Muscle layer of colon (tissue), 2 donors: ENCODE measurements around the gene RGMB.

Experiments
- H3K27ac ChIP-seq: one replicate; pipeline ENCODE4 v1.7.0; 2013; ENCODE audit warnings: low read depth, mild to moderate bottlenecking, low read length, moderate library complexity
- H3K27me3 ChIP-seq, 2 donors: one replicate each; pipeline ENCODE4 v1.7.0; 2013; ENCODE audit warnings: low read length in 2 of 2, mild to moderate bottlenecking in 2 of 2; ENCODE audit not compliant: insufficient read depth in 2 of 2, control insufficient read depth in 1 of 2
- H3K36me3 ChIP-seq: one replicate; pipeline ENCODE4 v1.7.0; 2013; ENCODE audit warnings: mild to moderate bottlenecking, low read length; ENCODE audit not compliant: insufficient read depth
- H3K4me1 ChIP-seq: one replicate; pipeline ENCODE4 v1.7.0; 2013; ENCODE audit warnings: mild to moderate bottlenecking, low read length; ENCODE audit not compliant: insufficient read depth
- H3K4me3 ChIP-seq, 2 donors: one replicate each; pipeline ENCODE4 v1.7.0; 2013; ENCODE audit warnings: low read length in 2 of 2, low read depth in 1 of 2, mild to moderate bottlenecking in 1 of 2, moderate library complexity in 1 of 2
- H3K9ac ChIP-seq: one replicate; pipeline ENCODE4 v1.7.0; 2013; ENCODE audit warnings: low read length
- H3K9me3 ChIP-seq: one replicate; pipeline ENCODE4 v1.7.0; 2013; ENCODE audit warnings: mild to moderate bottlenecking, low read length
- donor health status: abdominal sarcoma.
- donor health status: Adenocarcinoma of cecum.

Gene RGMB

DNA sequence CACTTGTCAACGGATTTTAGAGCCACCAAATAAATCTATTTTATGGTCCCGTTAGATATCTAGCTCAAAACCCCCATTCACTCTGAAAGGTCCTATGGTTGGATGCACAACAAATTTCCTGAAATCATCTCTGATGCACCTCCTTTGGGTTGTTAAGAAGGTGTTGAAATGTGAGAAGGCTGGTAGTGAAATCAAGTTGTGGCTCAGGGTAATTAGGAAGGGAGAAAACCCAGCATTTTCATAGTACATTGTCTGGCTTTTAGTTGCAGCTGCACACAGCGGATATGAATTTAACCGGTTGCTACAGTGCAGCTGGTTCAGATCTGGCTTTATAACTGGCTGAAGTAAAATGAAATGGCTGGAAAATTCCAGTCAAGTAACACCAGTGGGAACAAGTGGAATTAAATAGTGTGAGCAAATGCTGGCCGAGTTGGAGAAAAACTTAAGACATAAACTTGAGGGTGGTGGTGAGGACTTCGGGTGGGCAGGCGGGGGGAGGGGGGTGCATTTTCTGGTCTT is 17.6 kb downstream of the RGMB start:
- Histone ChIP-seq H3K9me3 (no peaks in the 10 kb centered on the region), H3K4me1 (peaks cover 48% of the 10 kb centered on the region), H3K27ac (no peak overlapping the region), H3K9ac (no peak overlapping the region), H3K4me3 (no peak overlapping the region), H3K27me3 (no peaks in the 10 kb centered on the region), H3K36me3 (peaks cover 11% of the 10 kb centered on the region)

DNA sequence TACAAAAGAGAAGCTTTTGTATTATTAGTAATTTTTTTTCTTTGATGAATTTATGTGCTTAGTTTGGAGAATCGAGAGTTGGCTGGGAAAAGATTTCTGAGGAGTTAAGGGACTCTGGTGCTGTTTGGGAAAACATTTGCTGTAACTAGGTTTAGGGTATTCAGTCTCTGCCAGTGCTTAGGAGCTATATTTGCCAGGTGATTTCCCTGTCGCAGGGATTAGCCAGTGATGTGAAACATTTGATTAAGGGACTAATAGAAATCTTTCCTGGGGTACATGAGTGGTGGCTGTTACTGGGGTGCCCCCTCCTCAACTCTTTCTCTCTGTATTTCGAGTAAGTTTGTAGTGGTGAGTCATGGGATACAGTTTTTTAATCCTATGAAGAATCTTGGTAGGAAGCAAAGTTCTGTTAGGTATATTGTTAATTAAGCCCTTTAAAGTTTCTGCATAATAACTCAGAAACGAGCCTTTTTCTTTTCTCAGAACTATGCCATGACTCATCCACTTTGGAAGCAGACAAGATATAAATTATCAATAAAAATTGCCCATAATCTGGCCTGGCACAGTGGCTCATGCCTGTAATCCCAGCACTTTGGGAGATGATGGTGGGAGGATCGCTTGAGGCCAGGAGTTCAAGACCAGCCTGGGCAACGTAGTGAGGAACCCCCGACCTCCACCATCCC is 18.6 kb downstream of the RGMB start:
- Histone ChIP-seq H3K4me1 (peaks cover 41% of the 10 kb centered on the region), H3K36me3 (peaks cover 11% of the 10 kb centered on the region), H3K27me3 (no peaks in the 10 kb centered on the region), H3K9ac (no peak overlapping the region), H3K9me3 (no peaks in the 10 kb centered on the region), H3K27ac (no peak overlapping the region), H3K4me3 (no peak overlapping the region)

DNA sequence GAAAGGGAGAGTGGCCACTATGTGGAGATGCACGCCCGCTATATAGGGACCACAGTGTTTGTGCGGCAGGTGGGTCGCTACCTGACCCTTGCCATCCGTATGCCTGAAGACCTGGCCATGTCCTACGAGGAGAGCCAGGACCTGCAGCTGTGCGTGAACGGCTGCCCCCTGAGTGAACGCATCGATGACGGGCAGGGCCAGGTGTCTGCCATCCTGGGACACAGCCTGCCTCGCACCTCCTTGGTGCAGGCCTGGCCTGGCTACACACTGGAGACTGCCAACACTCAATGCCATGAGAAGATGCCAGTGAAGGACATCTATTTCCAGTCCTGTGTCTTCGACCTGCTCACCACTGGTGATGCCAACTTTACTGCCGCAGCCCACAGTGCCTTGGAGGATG is 19.8 kb downstream of the RGMB start:
- Histone ChIP-seq H3K4me1 (peaks cover 30% of the 10 kb centered on the region), H3K9me3 (no peaks in the 10 kb centered on the region), H3K36me3 (peaks cover 5% of the 10 kb centered on the region), H3K27ac (no peak overlapping the region), H3K4me3 (no peak overlapping the region), H3K27me3 (no peaks in the 10 kb centered on the region), H3K9ac (no peak overlapping the region)

DNA sequence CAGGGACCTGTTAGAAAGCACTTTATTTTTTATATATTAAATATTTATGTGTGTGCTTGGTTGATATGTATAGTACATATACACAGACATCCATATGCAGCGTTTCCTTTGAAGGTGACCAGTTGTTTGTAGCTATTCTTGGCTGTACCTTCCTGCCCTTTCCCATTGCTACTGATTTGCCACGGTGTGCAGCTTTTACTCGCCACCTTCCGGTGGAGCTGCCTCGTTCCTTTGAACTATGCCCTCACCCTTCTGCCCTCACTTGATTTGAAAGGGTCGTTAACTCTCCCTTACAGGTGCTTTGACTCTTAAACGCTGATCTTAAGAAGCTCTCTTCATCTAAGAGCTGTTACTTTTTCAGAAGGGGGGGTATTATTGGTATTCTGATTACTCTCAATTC is 20.5 kb downstream of the RGMB start:
- Histone ChIP-seq H3K27me3 (no peaks in the 10 kb centered on the region), H3K27ac (no peak overlapping the region), H3K4me3 (no peak overlapping the region), H3K36me3 (peaks cover 5% of the 10 kb centered on the region), H3K9me3 (no peaks in the 10 kb centered on the region), H3K4me1 (peaks cover 22% of the 10 kb centered on the region), H3K9ac (no peak overlapping the region)

DNA sequence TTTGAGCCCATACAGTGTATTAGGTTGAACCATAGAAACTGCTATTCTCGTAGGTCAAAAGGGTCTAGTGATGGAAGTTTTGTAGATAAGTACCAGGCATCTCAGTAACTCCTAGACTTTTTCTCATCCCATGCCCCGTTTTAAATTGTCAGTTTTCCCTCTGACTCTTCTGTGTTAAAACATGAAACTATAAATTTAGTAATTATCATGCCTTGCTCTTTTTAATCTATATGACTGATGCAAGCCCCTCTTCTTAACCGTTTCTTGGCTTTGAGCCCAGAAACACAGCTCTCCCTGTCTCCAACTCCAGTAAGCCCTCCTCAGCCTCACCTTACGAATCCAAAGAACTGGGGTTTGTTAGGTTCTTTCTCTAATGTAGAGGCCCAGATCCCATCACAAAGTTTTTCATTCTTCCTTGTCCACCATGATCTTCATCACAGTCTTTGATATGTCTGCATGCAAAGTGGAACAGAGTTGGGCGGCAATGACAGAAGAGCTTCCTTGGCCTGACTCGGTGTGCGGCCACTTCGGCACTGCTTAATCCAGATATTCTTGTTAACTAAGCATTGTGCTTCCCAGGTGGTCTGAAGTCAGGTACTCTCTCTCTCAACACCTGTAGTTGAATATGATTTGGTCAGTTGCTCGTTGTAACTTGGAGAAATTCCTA is 21.1 kb downstream of the RGMB start:
- Histone ChIP-seq H3K27me3 (no peaks in the 10 kb centered on the region), H3K4me1 (peaks cover 17% of the 10 kb centered on the region), H3K36me3 (peaks cover 5% of the 10 kb centered on the region), H3K9me3 (no peaks in the 10 kb centered on the region), H3K27ac (no peak overlapping the region), H3K9ac (no peak overlapping the region), H3K4me3 (no peak overlapping the region)

DNA sequence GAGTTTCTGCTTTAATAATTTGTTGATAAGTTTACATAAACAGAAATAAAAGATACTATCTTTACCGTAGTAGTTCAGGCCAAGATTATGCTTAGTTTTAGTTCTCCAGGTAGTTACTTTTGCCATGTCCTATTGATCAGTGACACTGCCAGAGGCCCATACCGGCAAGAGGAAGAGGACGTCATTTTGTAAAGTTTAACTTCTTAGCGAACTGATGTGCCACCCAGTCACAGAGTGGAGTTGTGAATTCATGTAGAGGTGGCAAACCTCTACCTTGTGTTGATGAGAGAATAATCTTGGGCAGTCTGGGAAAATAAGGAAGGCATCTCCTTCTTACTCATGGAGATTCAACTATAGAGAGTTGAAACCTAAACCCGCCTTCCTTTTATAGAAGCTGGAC is 21.8 kb downstream of the RGMB start:
- peaks cover 15% of the 10 kb centered on the region for H3K4me1 ChIP-seq
- H3K4me3 ChIP-seq: no peak overlapping the region
- H3K9ac ChIP-seq: no peak overlapping the region
- no peaks in the 10 kb centered on the region for H3K9me3 ChIP-seq
- H3K36me3 ChIP-seq: peaks cover 5% of the 10 kb centered on the region
- no peaks in the 10 kb centered on the region for H3K27me3 ChIP-seq
- no peak overlapping the region for H3K27ac ChIP-seq

DNA sequence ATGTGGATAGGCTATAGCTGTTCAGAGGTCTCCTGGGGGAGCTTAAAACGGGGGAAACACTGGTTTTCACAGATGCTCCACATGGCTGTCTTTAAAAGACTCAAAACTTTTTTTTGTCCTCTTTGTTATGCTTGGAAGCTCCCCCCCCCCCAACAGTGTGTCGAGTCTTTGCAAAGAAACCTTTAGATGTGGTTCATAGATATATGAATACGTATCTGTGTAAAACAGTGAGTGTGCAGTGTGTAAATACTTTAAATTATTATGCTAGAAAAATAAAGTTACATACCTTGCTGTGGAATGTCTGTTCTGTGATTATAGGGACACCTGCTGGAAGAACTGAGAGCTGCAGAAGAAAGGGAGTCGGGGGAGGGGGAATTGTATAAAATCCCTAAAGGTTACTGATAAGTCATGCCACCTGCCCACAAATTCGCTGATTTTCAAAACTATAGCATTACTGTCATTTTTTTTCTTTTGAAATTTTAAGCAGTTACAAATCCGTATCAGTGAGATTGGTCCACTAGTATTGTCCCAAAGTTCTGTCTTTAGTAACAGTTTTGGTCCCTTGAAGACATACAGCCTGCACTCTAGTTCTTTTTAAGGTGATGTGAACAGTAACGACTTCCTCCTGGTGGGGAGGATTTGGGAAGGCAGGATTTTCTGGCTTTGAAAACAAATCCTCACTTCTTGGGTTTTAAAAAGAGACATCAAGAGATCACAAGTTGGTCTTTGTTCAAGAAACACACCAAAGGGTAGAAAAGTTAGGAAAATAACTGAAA is 22.9 kb downstream of the RGMB start:
- H3K27ac ChIP-seq: no peak overlapping the region

DNA sequence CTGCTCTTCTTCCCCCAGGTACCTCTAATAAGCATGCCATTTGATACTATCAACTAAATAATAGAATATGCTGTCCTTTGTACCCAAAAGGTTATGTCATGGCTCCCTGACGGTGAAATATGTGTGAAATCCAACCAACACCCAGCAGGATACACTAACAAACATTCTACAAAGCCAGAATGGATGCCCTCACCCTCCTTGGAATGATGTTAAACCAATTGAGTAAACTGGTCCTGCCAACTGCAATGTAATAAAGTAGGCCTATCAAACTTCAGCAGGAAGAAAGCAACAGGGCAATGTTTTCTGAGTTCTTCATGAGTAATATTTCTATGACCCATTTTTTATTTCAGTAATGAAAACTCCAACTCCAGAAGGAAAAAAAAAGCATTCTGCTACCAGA is 24.9 kb downstream of the RGMB start:
- H3K4me1 ChIP-seq: peaks cover 5% of the 10 kb centered on the region
- no peaks in the 10 kb centered on the region for H3K9me3 ChIP-seq
- H3K27me3 ChIP-seq: no peaks in the 10 kb centered on the region
- no peak overlapping the region for H3K9ac ChIP-seq
- H3K27ac ChIP-seq: no peak overlapping the region
- no peak overlapping the region for H3K4me3 ChIP-seq
- peaks cover 5% of the 10 kb centered on the region for H3K36me3 ChIP-seq

More for the DNA sequence above, 22.9 kb downstream of the RGMB start:
- Histone ChIP-seq H3K27me3 (no peaks in the 10 kb centered on the region), H3K9me3 (no peaks in the 10 kb centered on the region), H3K4me3 (no peak overlapping the region), H3K36me3 (peaks cover 5% of the 10 kb centered on the region), H3K4me1 (peaks cover 13% of the 10 kb centered on the region), H3K9ac (no peak overlapping the region)

DNA sequence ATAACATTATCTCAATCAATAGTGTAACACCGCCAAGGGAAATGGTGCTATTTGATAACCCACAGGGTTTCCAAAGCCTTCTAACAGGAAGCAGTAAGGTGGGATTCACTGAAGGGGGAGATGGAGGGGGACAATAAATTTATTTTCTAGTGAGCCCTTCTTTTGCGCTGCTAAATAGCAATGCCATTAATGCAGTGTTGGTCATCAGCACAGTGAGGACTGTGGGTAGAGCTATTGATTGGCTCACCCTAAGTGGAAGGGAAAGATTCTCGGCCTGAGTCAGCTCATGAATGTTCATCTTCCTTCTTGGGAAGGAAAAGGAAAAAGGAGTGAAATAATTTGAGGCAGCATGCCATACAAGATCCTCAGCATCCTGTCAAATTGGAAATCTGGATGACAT is 25.4 kb downstream of the RGMB start:
- Histone ChIP-seq H3K9ac (no peak overlapping the region), H3K27me3 (no peaks in the 10 kb centered on the region), H3K9me3 (no peaks in the 10 kb centered on the region), H3K27ac (no peak overlapping the region), H3K36me3 (peaks cover 5% of the 10 kb centered on the region), H3K4me3 (no peak overlapping the region), H3K4me1 (peaks cover 5% of the 10 kb centered on the region)

DNA sequence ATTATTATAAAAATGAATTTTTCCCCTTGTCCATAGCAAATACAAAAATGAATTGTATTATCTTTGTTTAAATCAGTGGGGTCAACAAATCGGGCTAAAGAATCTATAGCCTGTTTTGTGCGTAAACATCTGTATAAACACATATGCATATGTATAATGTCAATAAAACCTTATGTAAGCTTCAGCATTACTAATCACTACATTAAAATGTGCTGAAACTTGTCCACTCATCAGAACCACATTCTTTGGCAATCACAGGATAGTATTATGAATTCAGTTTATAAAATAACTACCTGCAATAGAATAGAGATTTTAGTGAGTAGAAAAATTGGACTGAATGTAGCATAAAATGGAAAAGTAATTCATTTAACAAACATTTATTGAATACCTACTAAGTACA is 30.6 kb downstream of the RGMB start:
- Histone ChIP-seq H3K9me3 (no peaks in the 10 kb centered on the region), H3K36me3 (no peaks in the 10 kb centered on the region), H3K27me3 (no peaks in the 10 kb centered on the region), H3K4me3 (no peak overlapping the region), H3K9ac (no peak overlapping the region), H3K27ac (no peak overlapping the region), H3K4me1 (no peaks in the 10 kb centered on the region)

DNA sequence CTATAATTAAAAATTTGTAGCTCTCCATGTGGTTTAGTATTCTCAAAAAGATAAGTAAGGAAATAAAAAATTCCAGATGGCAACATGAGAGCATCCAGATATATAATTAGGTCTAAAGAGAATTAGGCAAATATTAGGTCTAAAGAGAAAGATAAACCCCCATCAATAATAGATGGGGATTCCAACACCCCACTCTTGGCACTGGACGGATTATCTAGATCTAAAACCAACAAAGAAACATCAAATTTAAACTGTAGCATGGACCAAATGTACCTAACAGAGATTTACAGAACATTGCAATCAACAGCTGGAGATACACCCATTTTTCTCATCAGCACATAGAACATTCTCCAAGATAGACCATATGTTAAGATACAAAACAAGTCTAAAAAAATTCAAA is 31.6 kb downstream of the RGMB start:
- Histone ChIP-seq H3K36me3 (no peaks in the 10 kb centered on the region), H3K9me3 (no peaks in the 10 kb centered on the region), H3K4me1 (no peaks in the 10 kb centered on the region), H3K4me3 (no peak overlapping the region), H3K27me3 (no peaks in the 10 kb centered on the region), H3K27ac (no peak overlapping the region), H3K9ac (no peak overlapping the region)
